ENCODE data around the gene KCP. TPM values are rescaled to one million over a fixed set of nuclear protein-coding genes. Genes with fewer than 3 reads are reported as not detected.

The KCP gene
- not detected in 2 replicates for total RNA-seq

GRCh38 chr7:128910569-128910945, at the start of gene KCP:
Gene KCP, minus strand, starts transcription at chr7:128910709. Its CDS starts 33 bp downstream, at chr7:128910676.

GRCh38 chr7:128937647-128938543, 27.4 kb upstream of the KCP start, which contains the start of gene IRF5:
Gene IRF5, plus strand, starts transcription at chr7:128937927. Its CDS starts 4,155 bp downstream, at chr7:128942082.

DNA sequence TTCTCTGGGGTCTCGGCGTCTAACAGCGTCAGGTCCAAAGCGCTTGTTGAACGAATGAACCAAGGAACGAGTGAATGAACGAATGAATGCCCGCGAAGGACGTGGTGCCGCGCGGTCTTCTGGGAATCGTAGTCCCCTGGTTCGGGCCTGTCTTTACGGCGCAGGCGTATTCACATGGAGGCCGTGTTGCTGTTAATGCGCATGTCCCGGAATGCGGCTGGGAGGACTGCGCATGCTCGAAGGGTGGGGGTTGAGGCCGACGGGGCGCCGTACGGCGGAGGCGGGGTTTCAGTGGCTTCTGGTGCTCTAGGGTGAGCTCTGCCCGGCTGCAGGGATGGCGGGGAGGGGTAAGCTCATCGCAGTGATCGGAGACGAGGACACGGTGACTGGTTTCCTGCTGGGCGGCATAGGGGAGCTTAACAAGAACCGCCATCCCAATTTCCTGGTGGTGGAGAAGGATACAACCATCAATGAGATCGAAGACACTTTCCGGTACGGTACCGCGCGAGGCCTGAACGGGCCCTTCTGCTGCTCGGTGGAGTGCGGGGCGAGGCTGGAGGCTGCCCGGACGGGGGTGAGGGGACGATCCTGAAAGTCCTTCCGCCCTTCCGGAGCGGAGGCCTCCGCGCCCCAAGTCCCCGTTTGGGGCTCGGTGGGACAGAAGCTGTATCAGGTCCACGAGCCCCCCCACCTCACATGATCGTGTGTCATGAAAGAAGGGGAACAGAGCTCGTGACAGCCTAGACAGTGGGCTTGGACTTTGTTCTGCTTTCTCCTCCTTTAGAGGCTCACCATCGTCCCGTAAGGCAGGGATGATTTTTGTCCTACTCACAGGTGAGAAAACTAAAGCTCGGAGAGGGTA, 47.7 kb downstream of the KCP start, which contains the start of gene ATP6V1F:
TSS of gene ATP6V1F (plus strand) at position 286 of the 862 bp plus-strand sequence. CDS start at position 335, 49 bp downstream.

DNA sequence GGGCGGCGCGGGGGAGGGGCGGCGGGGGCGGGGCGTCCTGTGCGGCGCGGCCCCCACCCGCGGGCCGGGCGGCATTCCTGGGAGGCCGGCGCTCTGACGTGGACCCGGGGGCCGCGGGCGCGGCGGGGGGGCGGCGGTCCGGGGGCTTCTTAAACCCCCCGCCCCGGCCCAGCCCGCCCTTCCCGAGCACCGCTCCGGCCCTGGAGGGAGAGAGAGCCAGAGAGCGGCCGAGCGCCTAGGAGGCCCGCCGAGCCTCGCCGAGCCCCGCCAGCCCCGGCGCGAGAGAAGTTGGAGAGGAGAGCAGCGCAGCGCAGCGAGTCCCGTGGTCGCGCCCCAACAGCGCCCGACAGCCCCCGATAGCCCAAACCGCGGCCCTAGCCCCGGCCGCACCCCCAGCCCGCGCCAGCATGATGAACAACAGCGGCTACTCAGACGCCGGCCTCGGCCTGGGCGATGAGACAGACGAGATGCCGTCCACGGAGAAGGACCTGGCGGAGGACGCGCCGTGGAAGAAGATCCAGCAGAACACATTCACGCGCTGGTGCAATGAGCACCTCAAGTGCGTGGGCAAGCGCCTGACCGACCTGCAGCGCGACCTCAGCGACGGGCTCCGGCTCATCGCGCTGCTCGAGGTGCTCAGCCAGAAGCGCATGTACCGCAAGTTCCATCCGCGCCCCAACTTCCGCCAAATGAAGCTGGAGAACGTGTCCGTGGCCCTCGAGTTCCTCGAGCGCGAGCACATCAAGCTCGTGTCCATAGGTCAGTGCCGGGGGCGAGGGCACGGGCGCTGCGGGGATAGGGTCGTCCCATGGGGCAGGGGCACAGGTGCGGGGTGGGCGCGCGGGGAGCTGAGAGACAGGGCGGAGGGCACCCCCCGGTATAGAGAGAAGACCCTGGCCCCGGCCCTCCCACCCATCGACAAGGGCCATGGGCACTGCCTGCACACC, 80.0 kb downstream of the KCP start, which contains the start of gene FLNC:
TSS of gene FLNC (plus strand) at position 176 of the 947 bp plus-strand sequence. CDS start at position 408, 232 bp downstream.

Other genes starting within 250 kb of the KCP start
- gene GARIN1A, start 238.4 kb downstream of the KCP start, total RNA-seq: 0.23 and 0.51 TPM in 2 replicates
- gene CALU, start 171.3 kb downstream of the KCP start, total RNA-seq: 393 and 490 TPM in 2 replicates
- not detected in 2 replicates for gene OPN1SW, start 134.9 kb downstream of the KCP start, total RNA-seq
- gene CCDC136, start 118.7 kb downstream of the KCP start, total RNA-seq: 0.77 and 5.5 TPM in 2 replicates
- gene FLNC, start 80.3 kb downstream of the KCP start, total RNA-seq: 112 and 168 TPM in 2 replicates
- gene ATP6V1F, start 47.9 kb downstream of the KCP start, total RNA-seq: 125 and 146 TPM in 2 replicates
- not detected in 2 replicates for gene IRF5, start 27.2 kb upstream of the KCP start, total RNA-seq
- gene TNPO3, start 144.4 kb upstream of the KCP start, total RNA-seq: 20.3 and 22.6 TPM in 2 replicates
- gene TSPAN33, start 234.0 kb upstream of the KCP start, total RNA-seq: 0.47 and 2.2 TPM in 2 replicates